K562 (cell line): Measurements from ENCODE around the gene KLHL14. TPM values are rescaled to one million over a fixed set of nuclear protein-coding genes. Genes with fewer than 3 reads are reported as not detected.

Experiments
- ATAC-seq: fragments of 200-7000 bp; cut with Tn5 transposase; 3 replicates; pipeline ENCODE4 v1.9.1; 2020; ENCODE audit warnings: moderate library complexity
- BruUV-seq: library from RNA; stranded (reverse); fragments of 400-500 nt; replicated peaks from 2 replicates; lab custom pipeline; 2021; lab: Mats Ljungman, UMichigan
- CTCF ChIA-PET: fragments of 300-600 bp; formaldehyde crosslinking; extraction: SDS; loops from one replicate; lab custom pipeline; 2021; ENCODE audit warnings: low intra/inter-chr PET ratio; lab: Yijun Ruan, JAX
- POLR2A ChIA-PET: fragments of 300-600, 350-650 bp; sonication (Branson Sonifier 250); formaldehyde crosslinking; extraction: SDS; loops from one replicate; lab custom pipeline; 2021; ENCODE audit warnings: antibody characterized with exemption, inconsistent platforms; lab: Yijun Ruan, JAX
- DNase-seq, 4 experiments: peaks; one replicate each; pipeline versions ENCODE4 v3.0.0 to v3.0.0-alpha.2; 2011 to 2018; ENCODE audit warnings: low spot score in 3 of 4, mixed read lengths in 3 of 4; ENCODE audit errors: extremely low read depth in 1 of 4
- FAIRE-seq: peaks from 2 replicates; lab custom pipeline; 2011; peaks lifted over from hg19 to GRCh38; lab: Jason Lieb, UNC
- H2AFZ ChIP-seq: 2 replicates; pipeline ENCODE4 v1.6.0; 2011; ENCODE audit warnings: low read depth, low read length, control low read depth, inconsistent platforms
- H3K27ac ChIP-seq: fragments of 200-600 bp; 3 replicates; pipeline ENCODE4 v1.8.0; 2011; ENCODE audit warnings: low read depth, mild to moderate bottlenecking, control low read depth, inconsistent platforms, low read length, moderate library complexity, mixed read lengths; ENCODE audit errors: extremely low read depth
- H3K27me3 ChIP-seq, 2 experiments: fragments of 300-600 bp in 1 of 2; 2 replicates in 1 of 2; 3 replicates in 1 of 2; pipeline versions ENCODE4 v1.6.0 to v1.8.0; 2011; ENCODE audit warnings: inconsistent platforms in 2 of 2, low read length in 2 of 2, mild to moderate bottlenecking in 1 of 2, mixed read lengths in 1 of 2, moderate library complexity in 1 of 2; ENCODE audit not compliant: control insufficient read depth in 2 of 2, insufficient read depth in 2 of 2
- H3K36me3 ChIP-seq: fragments of 300-600 bp; 3 replicates; pipeline ENCODE4 v1.8.0; 2011; ENCODE audit warnings: mild to moderate bottlenecking, low read length, inconsistent platforms; ENCODE audit not compliant: control insufficient read depth, insufficient read depth
- H3K4me1 ChIP-seq, 2 experiments: fragments of 200-600 bp in 1 of 2; replicated peaks in 1 of 2; 2 replicates in 1 of 2; 3 replicates in 1 of 2; pipeline versions ENCODE4 v1.5.1 to v1.8.0; 2011; ENCODE audit warnings: inconsistent platforms in 2 of 2, low read length in 2 of 2, mild to moderate bottlenecking in 1 of 2, mixed read lengths in 1 of 2, moderate library complexity in 1 of 2; ENCODE audit not compliant: control insufficient read depth in 2 of 2, insufficient read depth in 2 of 2
- H3K4me2 ChIP-seq: 2 replicates; pipeline ENCODE4 v1.6.1; 2011; ENCODE audit warnings: low read length, control low read depth, inconsistent platforms, mixed read lengths; ENCODE audit not compliant: insufficient read depth
- H3K4me3 ChIP-seq: fragments of 200-600 bp; sonication (generic), shearing (Covaris generic); 2 replicates; pipeline ENCODE4 v1.5.1; 2016; ENCODE audit warnings: control low read depth, inconsistent platforms
- H3K79me2 ChIP-seq: fragments of 200-600 bp; 3 replicates; pipeline ENCODE4 v1.8.0; 2011; ENCODE audit warnings: low read length, inconsistent platforms; ENCODE audit not compliant: control insufficient read depth, insufficient read depth
- H3K9ac ChIP-seq, 2 experiments: 2 replicates each; pipeline versions ENCODE4 v1.6.0 to v1.6.1; 2011; ENCODE audit warnings: low read depth in 2 of 2, low read length in 2 of 2, control low read depth in 1 of 2, inconsistent platforms in 1 of 2, mild to moderate bottlenecking in 1 of 2, mixed read lengths in 1 of 2; ENCODE audit not compliant: insufficient read depth in 1 of 2
- H3K9me1 ChIP-seq: one replicate; pipeline ENCODE4 v1.6.0; 2011; ENCODE audit warnings: inconsistent platforms, mild to moderate bottlenecking, low read length, moderate library complexity; ENCODE audit not compliant: control insufficient read depth, insufficient read depth
- H3K9me3 ChIP-seq: replicated peaks from 2 replicates; pipeline ENCODE4 v1.5.1; 2011; ENCODE audit warnings: low read depth, low read length, inconsistent platforms; ENCODE audit not compliant: control insufficient read depth, insufficient read depth
- H4K20me1 ChIP-seq: replicated peaks from 2 replicates; pipeline ENCODE4 v1.6.1; 2011; ENCODE audit warnings: low read length, inconsistent platforms, mixed read lengths; ENCODE audit not compliant: control insufficient read depth, insufficient read depth
- CBX2 ChIP-seq: fragments of 200-600 bp; sonication (generic); IDR thresholded peaks from one replicate; pipeline ENCODE4 v1.6.1; 2012; ENCODE audit warnings: mild to moderate bottlenecking, low read length, inconsistent platforms; ENCODE audit not compliant: insufficient read depth, poor library complexity, severe bottlenecking
- DLX4 ChIP-seq: fragments of 250-450 bp; sonication (Bioruptor Pico); IDR thresholded peaks from 2 replicates; pipeline ENCODE4 v1.6.1; 2021; ENCODE audit warnings: mild to moderate bottlenecking
- MNT ChIP-seq, 2 experiments: fragments of 450-650 bp; conservative IDR thresholded peaks; 2 replicates each; pipeline ENCODE4 v1.6.1; 2017; ENCODE audit warnings: mild to moderate bottlenecking in 2 of 2, moderate library complexity in 2 of 2
- MTA1 ChIP-seq: fragments of 450-650 bp; IDR thresholded peaks from 2 replicates; pipeline ENCODE4 v1.6.1; 2017; ENCODE audit warnings: borderline replicate concordance
- NFE2L1 ChIP-seq: fragments of 450-650 bp; IDR thresholded peaks from 2 replicates; pipeline ENCODE4 v1.6.1; 2016; ENCODE audit warnings: missing genetic modification characterization, low read depth, mild to moderate bottlenecking, missing compliant biosample characterization, moderate library complexity, borderline replicate concordance
- NKRF ChIP-seq: fragments of 450-650 bp; IDR thresholded peaks from 2 replicates; pipeline ENCODE4 v1.6.1; 2016; ENCODE audit warnings: borderline replicate concordance
- RBM14 ChIP-seq: fragments of 200-400 bp; formaldehyde crosslinking; IDR thresholded peaks from 2 replicates; pipeline ENCODE4 v1.6.1; 2018; ENCODE audit warnings: low read depth, mild to moderate bottlenecking, low read length, moderate library complexity, borderline replicate concordance; ENCODE audit not compliant: insufficient read depth
- SIN3B ChIP-seq: fragments of 450-650 bp; IDR thresholded peaks from 2 replicates; pipeline ENCODE4 v1.6.1; 2017; ENCODE audit warnings: low read depth, mild to moderate bottlenecking, moderate library complexity
- SMAD2 ChIP-seq: fragments of 150-350 bp; IDR thresholded peaks from 2 replicates; pipeline ENCODE4 v1.6.1; 2014; ENCODE audit warnings: low read depth, mild to moderate bottlenecking, low read length
- SRF ChIP-seq, 2 experiments: fragments of 250-450, 450-650 bp in 1 of 2; sonication (Bioruptor Pico) in 1 of 2; sonication (generic) in 1 of 2; formaldehyde crosslinking; IDR thresholded peaks; 2 replicates each; pipeline versions ENCODE4 v1.5.0 to v1.5.1; 2020 to 2022; ENCODE audit warnings: mild to moderate bottlenecking in 1 of 2, missing genetic modification reagents in 1 of 2
- SRSF9 ChIP-seq: fragments of 200-400 bp; formaldehyde crosslinking; IDR thresholded peaks from 2 replicates; pipeline ENCODE4 v1.6.1; 2017; ENCODE audit warnings: low read depth, low read length, borderline replicate concordance
- TOE1 ChIP-seq, 2 experiments: fragments of 450-650 bp in 1 of 2; sonication (generic) in 1 of 2; formaldehyde crosslinking in 1 of 2; IDR thresholded peaks; 2 replicates each; pipeline versions ENCODE4 v1.7.1 to v1.8.0; 2016 to 2022; ENCODE audit warnings: borderline replicate concordance in 2 of 2, mild to moderate bottlenecking in 2 of 2, antibody characterized with exemption in 1 of 2, inconsistent platforms in 1 of 2, low read depth in 1 of 2, missing genetic modification reagents in 1 of 2, moderate library complexity in 1 of 2
- WHSC1 ChIP-seq: IDR thresholded peaks from one replicate; pipeline ENCODE4 v1.6.1; 2012; ENCODE audit warnings: low read length, control low read depth, inconsistent platforms
- ZBED1 ChIP-seq: IDR thresholded peaks from 2 replicates; pipeline ENCODE4 v1.6.1; 2014
- ZBTB7A ChIP-seq: IDR thresholded peaks from 2 replicates; pipeline ENCODE4 v1.6.1; 2011; ENCODE audit warnings: low read depth, mild to moderate bottlenecking, low read length, moderate library complexity, borderline replicate concordance; ENCODE audit not compliant: control insufficient read depth
- ZNF444 ChIP-seq: fragments of 250-450 bp; sonication (Bioruptor Pico); IDR thresholded peaks from 2 replicates; pipeline ENCODE4 v1.4.0; 2020; ENCODE audit warnings: mild to moderate bottlenecking, moderate library complexity
- WGBS: fragments of 100-300 bp; shearing (Covaris generic); methylation state at CpG from one replicate; pipeline ENCODE4 v1.1.6; 2016; ENCODE audit warnings: low coverage, mixed read lengths; ENCODE audit not compliant: insufficient coverage; ENCODE audit errors: missing lambda C conversion rate; 5-methylcytosine and 5-hydroxymethylcytosine counted together
- in situ Hi-C: fragments of 300-500 bp; cut with MboI; formaldehyde crosslinking; loops from 4 replicates; pipeline ENCODE4 v1.15.0; 2018; ENCODE audit warnings: inconsistent platforms, mixed read lengths
- intact Hi-C: fragments of 100-400 bp; cut with micrococcal nuclease; formaldehyde crosslinking; loops from 2 replicates; pipeline ENCODE4 v1.14.2; 2022
- polyA plus RNA-seq, 8 experiments: library from polyadenylated mRNA; depleted of rRNA in 4 of 8; stranded (reverse) in 5 of 8; unstranded in 3 of 8; fragments of >200 nt; fragmentation: Nextera tagmentation in 2 of 8; fragmentation: Illumina TruSeq in 1 of 8; extraction: Ambion mirVana in 2 of 8; extraction: Trizol in 1 of 8; gene quantifications; 2 replicates each; pipeline versions ENCODE4 v1.2.1 to v1.2.3, GENCODE V29; 2011 to 2014; ENCODE audit warnings: inconsistent platforms in 1 of 8, missing spikeins in 1 of 8
- total RNA-seq, 7 experiments: library from RNA; depleted of rRNA in 6 of 7; stranded (reverse); fragments of >200 nt in 6 of 7; fragmentation: Illumina TruSeq in 2 of 7; extraction: Trizol in 2 of 7; gene quantifications; 2 replicates each; pipeline versions ENCODE4 v1.2.1 to v1.2.3, GENCODE V29; 2011 to 2021; ENCODE audit warnings: low replicate concordance in 1 of 7

KLHL14 gene
- total and polyA plus RNA-seq, 9 of the 15 experiments (the other 6 are each of a cell fraction or from before 2014, with no cell fraction given), result not detected

- ChIA-PET POLR2A (no interaction called here), CTCF (no interaction called here)
- WGBS, result 5% methylated on average over 6 of the region's 6 CpGs
- no peak for ATAC-seq
- Histone ChIP-seq H3K9me1 (no peaks in the 10 kb centered on the region), H3K9ac (no peak overlapping the region), H3K4me1 (no peaks in the 10 kb centered on the region), H3K79me2 (no peaks in the 10 kb centered on the region), H4K20me1 (no peaks in the 10 kb centered on the region), H3K36me3 (no peaks in the 10 kb centered on the region), H3K9me3 (no peaks in the 10 kb centered on the region; the same call in 1 of the 2 replicates), H3K27ac (no peak overlapping the region), H2AFZ (no peak overlapping the region), H3K4me3 (no peak overlapping the region), H3K4me2 (no peak overlapping the region), H3K27me3 (no peaks in the 10 kb centered on the region)
- intact Hi-C loops, result no loop called here
- DNase-seq, result no peak
- TF ChIP-seq NKRF, result no peak
- TF ChIP-seq NFE2L1 (tag), result no peak
- no peak for TF ChIP-seq SIN3B
- no peak for TF ChIP-seq SRF (CRISPR knock-in tag; IDR thresholded peaks at IDR 0.05)
- no peak for TF ChIP-seq SRSF9
- no peak for TF ChIP-seq ZNF444 (CRISPR knock-in tag)
- TF ChIP-seq SMAD2, result no peak
- TF ChIP-seq WHSC1, result no peak
- TF ChIP-seq CBX2, result no peak
- no peak for TF ChIP-seq TOE1 (IDR thresholded peaks at IDR 0.05; ENCODE audit: borderline replicate concordance)
- TF ChIP-seq TOE1 (CRISPR knock-in tag; IDR thresholded peaks at IDR 0.05; ENCODE audit: borderline replicate concordance, low read depth), result no peak
- no peak for TF ChIP-seq MTA1
- TF ChIP-seq RBM14, result no peak
- TF ChIP-seq MNT (conservative IDR thresholded peaks at IDR 0.05), result no peak
- TF ChIP-seq DLX4 (CRISPR knock-in tag), result no peak
- TF ChIP-seq ZBTB7A, result no peak
- no peak for TF ChIP-seq ZBED1
- BruUV-seq, result no TSS peak
- FAIRE-seq, result no peak
- in situ Hi-C loops, result no loop called here
Observed at GRCh38 chr18:32804134-32804888, 31.5 kb upstream of the KLHL14 start.
